GM19455 (cell line): Measurements from ENCODE around the gene KLK3.
"Not testable (repeated sequence)": the region's sequence is repeated elsewhere in the genome, so short reads cannot be mapped to it uniquely, and the experiment has no call there.

ENCODE experiments used
- ATAC-seq: cut with Tn5 transposase; IDR thresholded peaks from one replicate; pipeline ENCODE4 v1.9.1; 2021; ENCODE audit not compliant: unreplicated experiment

KLK3 gene

GRCh38 chr19:50854636-50855410 is at the start of gene KLK3:
TSS of gene KLK3 (plus strand) at chr19:50854915. CDS start at chr19:50854956, 41 bp downstream.
- no peak for ATAC-seq

- no peak for ATAC-seq
Observed at GRCh38 chr19:50808856-50809255, 45.9 kb upstream of the KLK3 start.

- ATAC-seq, result not testable (repeated sequence)
Observed at GRCh38 chr19:50811622-50812238, 43.0 kb upstream of the KLK3 start.

- no peak for ATAC-seq
Observed at GRCh38 chr19:50812474-50812873, 42.2 kb upstream of the KLK3 start.

- ATAC-seq, result no peak
Observed at GRCh38 chr19:50814883-50815282, 39.8 kb upstream of the KLK3 start.

DNA sequence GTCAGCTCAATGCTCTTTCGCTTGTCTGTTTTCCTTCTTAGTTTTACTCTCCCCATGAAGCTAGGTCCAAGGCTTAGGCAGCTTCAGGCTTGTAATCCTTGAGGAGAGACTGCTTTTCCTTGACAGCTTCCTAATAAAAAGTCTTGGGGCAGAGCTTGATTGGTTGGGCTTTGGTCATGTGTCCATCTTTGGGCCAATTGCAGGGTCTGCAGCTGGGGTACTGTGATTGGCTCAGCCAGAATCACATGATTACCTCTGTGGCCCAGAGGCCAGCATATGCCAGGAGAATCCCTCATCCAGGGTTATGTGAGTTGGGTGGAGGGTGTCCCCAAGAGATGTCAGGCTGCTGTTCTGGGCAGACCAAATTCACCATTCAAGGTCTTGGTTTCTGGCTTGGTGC is 39.3 kb upstream of the KLK3 start:
- ATAC-seq, result no peak

DNA sequence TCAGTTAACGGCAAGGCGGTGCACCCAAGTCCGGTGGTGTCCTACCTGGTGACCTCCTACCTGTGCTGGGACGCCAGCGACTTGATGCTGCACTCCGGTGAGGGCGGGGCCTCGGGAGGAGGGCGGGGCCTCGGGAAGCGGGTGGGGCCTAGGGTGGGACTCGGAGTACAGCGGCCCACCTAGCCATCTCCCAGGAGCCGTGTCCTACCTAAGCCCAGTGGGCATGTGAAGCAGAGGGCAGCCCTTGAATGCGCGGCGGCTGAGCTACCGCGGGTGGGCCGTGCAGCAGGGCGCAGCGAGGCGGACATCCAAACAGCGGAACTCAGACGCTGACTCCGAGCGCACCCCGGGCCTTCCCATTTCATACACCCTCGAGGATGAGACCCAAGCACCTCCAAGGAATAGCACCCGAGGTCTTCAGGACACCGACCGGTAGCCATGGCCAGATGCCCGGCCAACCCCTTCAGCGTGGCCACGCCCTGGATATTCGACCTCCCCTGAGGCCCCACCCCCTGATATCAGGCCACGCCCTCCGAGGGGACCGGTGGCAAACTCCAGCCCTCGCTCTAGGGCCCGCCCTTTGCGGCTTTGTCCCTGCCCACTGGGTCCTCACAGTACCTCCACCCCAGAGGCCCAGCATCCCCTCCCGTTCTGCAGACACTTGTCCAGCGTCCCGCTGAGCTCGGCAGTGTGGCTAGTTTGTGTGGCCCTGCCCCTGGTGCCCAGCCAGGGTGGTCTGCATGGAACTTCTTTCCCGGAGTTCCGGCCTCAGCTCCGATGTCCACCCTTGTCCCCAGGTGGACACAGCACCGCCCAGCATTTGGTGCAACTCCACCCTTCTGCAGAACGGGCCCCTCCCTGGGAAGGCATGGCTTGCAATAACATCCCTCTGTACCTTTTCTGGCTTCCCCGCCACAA is 36.5 kb upstream of the KLK3 start:
- ATAC-seq, result peak; percentile 68

DNA sequence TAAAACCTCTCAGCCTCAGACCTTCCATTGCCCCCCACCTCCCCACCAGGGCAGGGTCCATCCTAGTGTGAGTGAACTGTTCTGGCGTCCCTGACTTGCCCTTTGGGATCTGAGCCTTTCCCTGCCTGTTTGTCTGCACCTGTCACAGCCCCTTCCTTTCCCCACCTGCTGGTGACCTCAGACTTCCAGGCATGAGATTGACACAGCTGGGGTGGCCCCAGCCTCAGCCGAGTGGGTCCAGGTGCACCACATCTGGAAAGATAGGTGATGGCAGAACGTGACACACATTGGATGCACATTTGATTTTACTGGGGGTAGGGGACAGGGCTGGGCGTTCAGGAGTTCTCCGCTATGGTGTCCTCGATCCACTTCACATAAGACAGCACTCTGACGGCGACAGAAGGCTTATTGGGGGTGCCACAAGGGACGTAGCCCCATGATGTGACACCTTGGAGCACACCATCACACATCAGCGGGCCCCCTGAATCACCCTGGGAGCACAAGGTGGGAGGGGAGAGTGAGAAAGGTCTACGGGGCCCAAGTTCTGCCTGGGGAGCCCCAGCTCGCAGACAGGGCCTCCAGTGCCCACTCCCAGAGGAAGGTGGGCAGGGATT is 35.7 kb upstream of the KLK3 start:
- ATAC-seq, result no peak

DNA sequence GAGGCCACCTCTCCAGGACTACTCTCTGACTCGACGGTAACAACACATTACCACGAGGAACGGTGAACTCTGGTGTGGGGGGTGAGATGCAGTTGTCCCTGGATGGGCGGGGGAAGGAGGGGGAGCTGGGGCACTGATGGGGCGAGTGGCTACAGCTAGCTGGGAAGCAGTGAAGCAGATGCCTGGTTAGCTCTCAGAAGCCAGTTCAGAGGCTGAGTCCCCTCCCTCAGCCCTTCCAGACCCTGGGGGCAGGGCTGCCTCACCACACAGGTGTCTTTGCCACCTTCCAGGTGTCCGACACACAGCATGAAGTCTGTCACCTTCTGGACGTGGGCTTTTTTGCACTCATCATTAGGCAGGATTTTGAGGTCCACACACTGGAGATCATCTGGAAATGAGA is 35.1 kb upstream of the KLK3 start:
- no peak for ATAC-seq

- ATAC-seq, result no peak
Observed at GRCh38 chr19:50820086-50820485, 34.6 kb upstream of the KLK3 start.

DNA sequence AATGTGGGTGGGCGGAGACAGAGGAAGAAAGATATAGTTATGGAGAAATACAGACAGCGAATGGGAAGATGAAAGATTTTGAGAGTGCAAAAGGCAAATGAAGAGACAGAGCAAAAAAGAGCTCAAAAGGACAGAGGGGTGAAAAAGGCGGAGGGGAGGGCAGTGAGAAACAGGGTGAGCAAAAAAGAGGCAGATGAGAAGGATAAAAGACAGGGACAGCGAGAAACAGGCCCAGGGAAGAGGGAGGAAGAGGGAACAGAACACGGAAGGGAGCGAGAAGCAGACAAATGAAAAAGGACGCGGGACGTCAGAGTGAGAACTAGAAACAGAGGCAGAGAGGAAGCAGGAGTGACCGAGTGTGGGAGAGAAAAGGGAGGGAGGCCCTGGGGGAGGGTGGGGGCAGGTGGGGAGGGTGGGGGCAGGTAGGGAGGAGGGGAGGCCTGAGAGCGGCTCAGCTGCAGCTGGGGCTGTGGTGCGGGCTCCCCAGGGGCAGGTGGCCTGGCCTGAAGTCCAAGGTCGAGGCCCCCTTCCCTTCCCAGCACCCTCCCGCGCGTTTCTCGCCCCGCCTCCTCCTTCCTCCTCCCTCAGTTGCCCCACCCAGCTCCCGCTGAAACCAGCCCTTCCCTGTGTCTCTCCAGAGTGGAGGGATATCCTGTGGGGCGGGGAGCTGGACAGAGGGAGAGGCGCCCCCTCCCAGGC is 34.0 kb upstream of the KLK3 start:
- ATAC-seq, result no peak

DNA sequence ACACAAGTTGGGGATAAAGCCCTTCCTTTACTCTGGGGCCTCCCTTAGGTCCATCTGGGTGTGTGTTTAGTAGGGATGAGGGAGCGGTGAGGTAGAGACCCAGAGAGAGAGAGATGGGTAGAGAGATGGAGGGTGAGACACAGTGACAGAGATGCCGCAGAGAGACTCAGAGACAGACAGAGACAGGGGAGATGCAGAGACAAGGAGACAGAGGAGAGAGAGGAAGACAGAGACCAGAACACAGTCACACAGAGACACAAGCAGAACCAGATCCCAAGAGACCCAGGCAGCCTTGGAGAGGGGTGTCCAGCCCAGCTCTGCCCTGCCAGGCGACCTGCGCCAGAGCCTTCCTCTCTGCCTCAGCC is 33.5 kb upstream of the KLK3 start:
- ATAC-seq, result no peak

- ATAC-seq, result no peak
Observed at GRCh38 chr19:50821622-50822021, 33.1 kb upstream of the KLK3 start.

DNA sequence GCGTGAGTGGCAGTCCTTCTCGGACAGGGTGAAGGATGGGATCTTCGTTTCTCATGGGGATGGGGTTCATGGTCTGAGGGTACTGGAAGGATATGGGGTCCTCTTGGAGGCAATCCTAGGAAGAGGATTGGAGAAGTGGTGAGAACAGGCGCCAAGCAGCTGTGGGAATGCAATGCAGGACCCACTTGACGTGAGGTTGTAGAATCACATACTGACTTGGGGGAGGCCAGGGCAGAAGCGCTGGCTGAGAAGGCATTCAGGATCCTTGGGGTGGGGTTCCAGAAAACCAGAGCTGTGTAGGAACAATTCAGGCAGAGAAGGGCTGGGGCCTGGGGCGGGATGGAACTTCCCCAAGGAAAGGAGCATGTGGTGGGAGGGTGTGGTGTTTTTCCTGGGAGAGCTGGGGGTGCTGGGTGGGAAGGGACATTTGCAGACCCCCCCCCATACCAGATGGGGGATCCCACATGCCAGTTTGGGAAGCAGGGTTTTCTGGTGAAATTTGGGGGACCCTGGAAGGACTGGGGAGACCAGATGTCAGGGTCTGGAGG is 32.0 kb upstream of the KLK3 start:
- ATAC-seq, result no peak

DNA sequence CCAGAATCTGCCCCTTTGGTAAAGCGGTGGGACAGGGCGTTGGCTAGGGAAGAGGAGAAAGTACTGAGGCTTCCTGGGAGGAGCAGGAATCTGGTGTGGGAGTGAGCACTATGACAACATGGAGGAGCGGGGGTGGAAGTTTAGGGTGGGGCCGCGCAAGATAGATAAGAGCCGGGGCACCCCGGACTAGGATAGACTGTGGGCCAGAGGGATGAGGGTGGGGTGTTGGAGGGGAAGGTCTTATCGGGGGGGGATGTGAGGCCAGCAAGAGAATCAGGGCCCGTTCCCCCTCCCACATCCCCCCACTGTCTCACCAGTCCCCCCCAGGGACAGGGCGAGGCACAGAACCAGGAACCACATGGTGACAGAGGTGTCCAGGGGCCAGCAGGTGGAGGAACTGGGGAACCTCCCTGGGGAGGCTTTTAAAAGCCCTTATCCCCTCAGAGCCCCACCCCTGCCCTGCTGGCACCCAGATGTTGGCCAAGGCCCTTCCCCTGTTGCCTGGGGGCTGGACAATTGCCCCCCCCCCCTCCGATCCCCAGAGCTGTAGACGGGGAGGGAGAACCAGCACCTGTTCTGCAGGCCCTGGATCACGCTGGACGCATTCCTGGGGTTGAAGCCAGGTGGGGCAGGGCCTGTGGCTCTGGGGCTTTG is 31.2 kb upstream of the KLK3 start, which contains the start of gene KLK1:
Gene KLK1 (minus strand): TSS at position 399 of the 654 bp plus-strand sequence. CDS start 39 bp downstream, at position 360.
- ATAC-seq, result no peak

DNA sequence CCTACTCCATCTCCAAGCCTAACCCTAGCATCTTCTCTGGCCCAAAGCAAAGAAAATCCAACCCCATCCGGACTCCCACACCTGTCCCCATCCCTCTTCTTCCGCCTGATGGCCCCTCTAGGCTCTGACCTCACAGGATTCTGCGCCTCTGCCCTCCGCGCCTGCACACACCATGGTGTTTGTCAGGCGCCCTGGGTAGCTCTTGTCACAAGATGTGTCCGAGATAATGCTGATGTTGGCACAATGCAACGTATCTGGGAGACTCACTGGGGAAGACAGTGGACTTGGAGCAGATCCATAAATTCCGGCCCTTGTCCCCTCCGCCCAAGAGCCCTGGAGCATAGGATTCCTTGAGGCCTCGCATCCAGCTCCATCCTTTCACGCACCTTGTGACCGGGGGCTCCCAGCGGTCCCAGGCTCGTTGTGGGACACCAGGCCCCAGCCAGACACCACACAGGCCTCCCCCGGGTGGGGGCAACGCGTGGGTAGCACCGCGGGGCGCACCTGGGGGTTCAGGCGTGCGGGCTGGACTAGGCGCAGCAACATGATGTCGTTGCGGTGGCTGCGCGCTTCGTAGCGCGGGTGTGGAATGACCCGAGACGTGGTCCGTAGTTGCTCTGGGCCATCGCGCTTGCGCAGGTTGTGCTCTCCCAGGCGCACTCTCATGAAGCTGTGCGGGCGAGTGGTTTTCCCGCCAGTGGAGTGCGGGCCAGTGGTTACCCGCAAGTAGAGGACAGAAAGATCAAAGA is 28.0 kb upstream of the KLK3 start:
- no peak for ATAC-seq

DNA sequence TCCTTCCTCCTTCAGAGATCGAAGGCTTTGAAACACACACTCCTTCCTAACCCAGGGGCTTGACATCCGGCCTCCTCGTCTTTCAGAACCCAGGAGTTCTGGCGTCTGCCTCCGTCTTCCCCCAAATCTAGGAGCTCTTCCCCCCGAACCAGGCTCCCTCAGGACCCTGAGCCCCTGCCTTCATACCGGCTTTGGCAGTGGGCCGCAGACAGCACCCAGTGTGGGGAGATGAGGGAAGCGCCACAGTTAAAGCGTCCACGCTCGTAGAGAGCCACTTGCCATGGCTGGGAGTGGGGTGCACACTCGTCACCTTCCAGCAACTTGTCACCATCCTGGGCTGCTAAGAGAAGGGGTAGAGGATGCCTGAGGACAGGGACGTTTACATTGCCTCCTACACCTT is 27.2 kb upstream of the KLK3 start:
- no peak for ATAC-seq

GRCh38 chr19:50829801-50830200 is 24.9 kb upstream of the KLK3 start:
- no peak for ATAC-seq
